ENCODE results near the gene IGBP1. TPM values are rescaled to one million over a fixed set of nuclear protein-coding genes. Genes with fewer than 3 reads are reported as not detected.

The IGBP1 gene
- total and polyA plus RNA-seq, 10 of the 15 experiments (the other 5 are each of a cell fraction or from before 2014, with no cell fraction given), result 29.7 to 120 (median 58.7) TPM

GRCh38 chrX:70088751-70089150 lies 44.5 kb upstream of the IGBP1 start:
- Histone ChIP-seq H3K9me3 (replicated peaks; ENCODE audit: control insufficient read depth, insufficient read depth, low read length) (no peaks in the 10 kb centered on the region), H3K4me1 (ENCODE audit: control insufficient read depth, insufficient read depth, low read length) (no peaks in the 10 kb centered on the region), H4K20me1 (ENCODE audit: control insufficient read depth, insufficient read depth) (no peaks in the 10 kb centered on the region), H3K4me3 (no peak overlapping the region), H2AFZ (ENCODE audit: control insufficient read depth, low read depth, low read length) (no peak overlapping the region), H3K4me2 (ENCODE audit: control insufficient read depth, insufficient read depth) (no peak overlapping the region), H3K27me3 (replicated peaks in 1 of 2; ENCODE audit: control insufficient read depth in 2 of 2, insufficient read depth in 2 of 2, low read length in 1 of 2) (no peaks in the 10 kb centered on the region), H3K79me2 (ENCODE audit: control insufficient read depth, insufficient read depth, low read length) (no peaks in the 10 kb centered on the region), H3K9ac (ENCODE audit: control insufficient read depth, insufficient read depth, low read length) (no peak overlapping the region), H3K36me3 (ENCODE audit: control insufficient read depth in 2 of 2, insufficient read depth in 2 of 2, low read length in 1 of 2) (no peaks in the 10 kb centered on the region), H3K27ac (ENCODE audit: control insufficient read depth, insufficient read depth) (no peak overlapping the region)
- no peak for ATAC-seq
- ChIA-PET RAD21 (ENCODE audit: unreplicated experiment) (no interaction called here), CTCF (interaction anchor here (1.5 kb wide), 1 partner anchor 9 kb away, joined by 6 read pairs; no protein-coding TSS in a partner anchor), SMC1A (ENCODE audit: uncharacterized antibody, unreplicated experiment) (no interaction called here), POLR2A (no interaction called here)
- intact Hi-C loops (cut with micrococcal nuclease; ENCODE audit: unreplicated experiment) (no loop called here), in situ Hi-C loops (cut with MboI) (no loop called here)
- BruUV-seq (replicated peaks), result no TSS peak
- FAIRE-seq, result no peak
- DNase-seq (ENCODE audit: low read depth, low spot score), result no peak
- TF ChIP-seq RUNX3 (IDR thresholded peaks at IDR 0.05; ENCODE audit: low read length) (no peak), CTCF (IDR thresholded peaks at IDR 0.05 in 2 of 3, conservative IDR thresholded peaks at IDR 0.05 in 1 of 3; ENCODE audit: control insufficient read depth in 2 of 3, extremely low read depth in 1 of 3, insufficient read depth in 1 of 3, low read depth in 3 of 3, low read length in 3 of 3) (no peak), ZBTB40 (IDR thresholded peaks at IDR 0.05; ENCODE audit: borderline replicate concordance) (no peak), YBX1 (IDR thresholded peaks at IDR 0.05) (no peak), ZNF207 (IDR thresholded peaks at IDR 0.05; ENCODE audit: borderline replicate concordance) (no peak)
- TF ChIP-seq, protein P1, sequence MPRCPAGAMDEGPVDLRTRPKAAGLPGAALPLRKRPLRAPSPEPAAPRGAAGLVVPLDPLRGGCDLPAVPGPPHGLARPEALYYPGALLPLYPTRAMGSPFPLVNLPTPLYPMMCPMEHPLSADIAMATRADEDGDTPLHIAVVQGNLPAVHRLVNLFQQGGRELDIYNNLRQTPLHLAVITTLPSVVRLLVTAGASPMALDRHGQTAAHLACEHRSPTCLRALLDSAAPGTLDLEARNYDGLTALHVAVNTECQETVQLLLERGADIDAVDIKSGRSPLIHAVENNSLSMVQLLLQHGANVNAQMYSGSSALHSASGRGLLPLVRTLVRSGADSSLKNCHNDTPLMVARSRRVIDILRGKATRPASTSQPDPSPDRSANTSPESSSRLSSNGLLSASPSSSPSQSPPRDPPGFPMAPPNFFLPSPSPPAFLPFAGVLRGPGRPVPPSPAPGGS (IDR thresholded peaks at IDR 0.05; ENCODE audit: borderline replicate concordance, insufficient read depth, low read depth, low read length, poor library complexity, severe bottlenecking), result no peak
- TF ChIP-seq, protein P2, sequence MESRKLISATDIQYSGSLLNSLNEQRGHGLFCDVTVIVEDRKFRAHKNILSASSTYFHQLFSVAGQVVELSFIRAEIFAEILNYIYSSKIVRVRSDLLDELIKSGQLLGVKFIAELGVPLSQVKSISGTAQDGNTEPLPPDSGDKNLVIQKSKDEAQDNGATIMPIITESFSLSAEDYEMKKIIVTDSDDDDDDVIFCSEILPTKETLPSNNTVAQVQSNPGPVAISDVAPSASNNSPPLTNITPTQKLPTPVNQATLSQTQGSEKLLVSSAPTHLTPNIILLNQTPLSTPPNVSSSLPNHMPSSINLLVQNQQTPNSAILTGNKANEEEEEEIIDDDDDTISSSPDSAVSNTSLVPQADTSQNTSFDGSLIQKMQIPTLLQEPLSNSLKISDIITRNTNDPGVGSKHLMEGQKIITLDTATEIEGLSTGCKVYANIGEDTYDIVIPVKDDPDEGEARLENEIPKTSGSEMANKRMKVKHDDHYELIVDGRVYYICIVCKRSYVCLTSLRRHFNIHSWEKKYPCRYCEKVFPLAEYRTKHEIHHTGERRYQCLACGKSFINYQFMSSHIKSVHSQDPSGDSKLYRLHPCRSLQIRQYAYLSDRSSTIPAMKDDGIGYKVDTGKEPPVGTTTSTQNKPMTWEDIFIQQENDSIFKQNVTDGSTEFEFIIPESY (IDR thresholded peaks at IDR 0.05), result no peak
- TF ChIP-seq, protein P3, sequence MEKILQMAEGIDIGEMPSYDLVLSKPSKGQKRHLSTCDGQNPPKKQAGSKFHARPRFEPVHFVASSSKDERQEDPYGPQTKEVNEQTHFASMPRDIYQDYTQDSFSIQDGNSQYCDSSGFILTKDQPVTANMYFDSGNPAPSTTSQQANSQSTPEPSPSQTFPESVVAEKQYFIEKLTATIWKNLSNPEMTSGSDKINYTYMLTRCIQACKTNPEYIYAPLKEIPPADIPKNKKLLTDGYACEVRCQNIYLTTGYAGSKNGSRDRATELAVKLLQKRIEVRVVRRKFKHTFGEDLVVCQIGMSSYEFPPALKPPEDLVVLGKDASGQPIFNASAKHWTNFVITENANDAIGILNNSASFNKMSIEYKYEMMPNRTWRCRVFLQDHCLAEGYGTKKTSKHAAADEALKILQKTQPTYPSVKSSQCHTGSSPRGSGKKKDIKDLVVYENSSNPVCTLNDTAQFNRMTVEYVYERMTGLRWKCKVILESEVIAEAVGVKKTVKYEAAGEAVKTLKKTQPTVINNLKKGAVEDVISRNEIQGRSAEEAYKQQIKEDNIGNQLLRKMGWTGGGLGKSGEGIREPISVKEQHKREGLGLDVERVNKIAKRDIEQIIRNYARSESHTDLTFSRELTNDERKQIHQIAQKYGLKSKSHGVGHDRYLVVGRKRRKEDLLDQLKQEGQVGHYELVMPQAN (conservative IDR thresholded peaks at IDR 0.05), result no peak

Measured in GM12878 (cell line).